GM19328 (cell line): Measurements from ENCODE around the gene TOB2.
"Not testable (repeated sequence)": the region's sequence is repeated elsewhere in the genome, so short reads cannot be mapped to it uniquely, and the experiment has no call there.

Experiments used
- ATAC-seq: cut with Tn5 transposase; IDR thresholded peaks from one replicate; pipeline ENCODE4 v1.9.1; 2021; ENCODE audit warnings: mild to moderate bottlenecking, moderate library complexity; ENCODE audit not compliant: unreplicated experiment

The TOB2 gene

GRCh38 chr22:41429951-41430332 lies 16.7 kb downstream of the TOB2 start:
- ATAC-seq = no peak

GRCh38 chr22:41429232-41429950 lies 17.2 kb downstream of the TOB2 start:
- no peak for ATAC-seq

DNA sequence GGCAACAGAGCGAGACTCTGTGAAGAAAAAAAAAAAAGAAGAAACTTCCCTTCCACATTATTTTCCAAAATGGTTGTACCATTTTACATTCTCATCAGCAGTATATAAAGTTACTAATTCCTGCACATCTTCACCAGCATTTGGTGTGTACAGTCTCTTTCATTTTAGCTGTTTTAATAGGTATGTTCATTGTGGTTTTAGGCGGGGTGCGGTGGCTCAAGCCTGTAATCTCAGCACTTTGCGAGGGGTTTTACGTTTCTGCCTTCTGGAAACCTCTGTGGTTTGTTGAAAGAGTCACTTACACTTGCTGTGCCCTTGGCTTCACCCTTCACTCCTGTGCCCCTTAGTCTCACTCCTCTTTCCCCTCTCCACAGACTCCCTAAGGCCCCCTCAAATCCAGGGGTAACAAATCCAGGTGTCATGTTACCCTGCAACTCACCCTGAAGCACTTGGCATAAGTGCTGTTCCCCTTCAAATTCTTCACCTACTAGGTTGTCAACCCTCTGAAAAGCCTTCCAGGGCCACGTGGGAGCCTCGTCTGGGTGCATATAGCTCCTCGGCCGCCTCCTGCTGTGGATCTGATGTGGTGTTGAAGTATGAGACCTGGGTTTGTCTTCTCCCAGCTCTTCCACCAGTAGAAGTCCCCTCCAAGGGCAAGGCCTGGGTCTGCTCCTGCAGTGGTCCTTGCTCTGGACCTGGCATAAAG lies 20.8 kb downstream of the TOB2 start:
- ATAC-seq = no peak

- no peak for ATAC-seq
These were observed 27.9 kb downstream of the TOB2 start for GRCh38 chr22:41418717-41419116.

- ATAC-seq = no peak
These were observed 28.8 kb downstream of the TOB2 start for GRCh38 chr22:41417622-41418390.

GRCh38 chr22:41415554-41415953 lies 31.0 kb downstream of the TOB2 start:
- ATAC-seq = no peak

DNA sequence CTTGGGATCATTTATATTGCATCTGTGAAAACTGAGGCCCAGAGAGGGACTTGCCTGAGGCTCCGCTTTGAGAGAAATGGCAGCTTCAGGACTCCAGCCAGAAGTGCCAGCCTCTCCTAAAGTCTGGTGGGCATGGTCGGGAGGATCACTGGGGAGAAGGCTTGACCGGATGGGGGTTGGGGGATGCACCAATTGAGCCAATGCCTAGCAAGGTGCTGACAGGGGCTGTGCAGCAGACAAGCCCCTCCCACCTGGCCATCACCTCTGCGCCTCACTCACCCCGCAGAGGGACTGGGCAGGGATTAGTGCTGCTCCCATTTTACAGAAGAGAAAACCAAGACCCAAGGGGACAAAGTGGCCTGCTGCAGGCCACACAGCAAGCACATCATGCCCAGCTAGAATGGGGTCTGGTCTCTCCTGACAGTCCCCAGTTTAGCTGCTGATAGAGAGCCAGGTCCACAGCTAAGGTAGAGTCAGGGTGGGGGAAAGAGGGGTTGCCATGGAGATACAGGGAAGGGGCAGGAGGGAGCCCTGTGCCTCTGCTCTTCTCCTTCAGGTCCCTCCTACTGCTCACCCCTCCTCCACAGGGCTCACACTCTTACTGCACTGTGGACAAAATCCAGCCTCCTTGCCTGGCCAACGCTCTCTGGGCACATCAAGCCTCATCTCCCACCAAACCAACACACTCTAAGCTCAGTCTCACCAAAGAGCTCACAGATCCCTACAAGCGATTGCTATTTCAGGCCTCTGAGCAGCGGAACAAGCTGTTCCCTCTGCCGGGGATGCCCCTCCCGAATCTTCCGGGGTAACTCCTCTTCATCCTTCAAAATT lies 35.4 kb downstream of the TOB2 start:
- no peak for ATAC-seq

GRCh38 chr22:41410311-41410751 lies 36.3 kb downstream of the TOB2 start:
- no peak for ATAC-seq

DNA sequence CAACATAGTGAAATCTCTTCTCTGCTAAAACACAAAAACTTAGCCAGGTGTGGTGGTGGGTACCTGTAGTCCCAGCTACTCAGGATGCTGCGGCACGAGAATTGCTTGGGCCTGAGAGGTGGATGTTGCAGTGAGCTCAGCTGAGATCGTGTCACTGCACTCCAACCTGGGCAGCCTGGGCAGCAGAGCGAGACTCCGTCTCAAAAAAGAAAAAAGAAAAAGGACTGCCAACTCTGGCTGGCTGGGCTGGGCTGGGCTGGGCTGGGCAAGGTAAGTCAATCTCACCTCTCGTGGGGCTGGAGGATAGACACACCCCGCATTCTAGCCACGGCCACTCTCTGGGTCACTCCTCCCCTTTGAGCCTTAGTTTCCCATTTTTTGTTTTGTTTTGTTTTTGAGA lies 37.9 kb downstream of the TOB2 start:
- no peak for ATAC-seq

DNA sequence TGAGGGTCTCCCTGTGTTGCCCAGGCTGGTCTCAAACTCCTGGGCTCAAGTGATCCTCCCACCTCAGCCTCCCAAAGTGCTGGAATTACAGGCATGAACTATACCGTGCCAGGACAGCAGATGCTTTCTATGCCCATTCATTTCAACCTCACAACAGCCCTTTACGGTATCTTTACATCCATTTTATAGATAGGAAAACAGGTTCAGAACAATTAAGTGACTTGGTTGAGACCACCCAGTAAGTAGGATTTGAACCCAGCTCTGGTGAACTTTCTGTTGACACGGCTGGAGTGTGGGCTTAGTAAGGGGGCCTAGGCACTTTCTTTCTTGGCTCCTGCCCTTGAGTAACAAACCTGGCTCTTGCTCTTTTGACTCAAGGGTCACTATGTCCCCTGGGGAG lies 39.2 kb downstream of the TOB2 start:
- ATAC-seq = no peak

GRCh38 chr22:41406410-41406809 lies 40.2 kb downstream of the TOB2 start:
- no peak for ATAC-seq

- ATAC-seq = no peak
These were observed 41.0 kb downstream of the TOB2 start for GRCh38 chr22:41405588-41405987.

DNA sequence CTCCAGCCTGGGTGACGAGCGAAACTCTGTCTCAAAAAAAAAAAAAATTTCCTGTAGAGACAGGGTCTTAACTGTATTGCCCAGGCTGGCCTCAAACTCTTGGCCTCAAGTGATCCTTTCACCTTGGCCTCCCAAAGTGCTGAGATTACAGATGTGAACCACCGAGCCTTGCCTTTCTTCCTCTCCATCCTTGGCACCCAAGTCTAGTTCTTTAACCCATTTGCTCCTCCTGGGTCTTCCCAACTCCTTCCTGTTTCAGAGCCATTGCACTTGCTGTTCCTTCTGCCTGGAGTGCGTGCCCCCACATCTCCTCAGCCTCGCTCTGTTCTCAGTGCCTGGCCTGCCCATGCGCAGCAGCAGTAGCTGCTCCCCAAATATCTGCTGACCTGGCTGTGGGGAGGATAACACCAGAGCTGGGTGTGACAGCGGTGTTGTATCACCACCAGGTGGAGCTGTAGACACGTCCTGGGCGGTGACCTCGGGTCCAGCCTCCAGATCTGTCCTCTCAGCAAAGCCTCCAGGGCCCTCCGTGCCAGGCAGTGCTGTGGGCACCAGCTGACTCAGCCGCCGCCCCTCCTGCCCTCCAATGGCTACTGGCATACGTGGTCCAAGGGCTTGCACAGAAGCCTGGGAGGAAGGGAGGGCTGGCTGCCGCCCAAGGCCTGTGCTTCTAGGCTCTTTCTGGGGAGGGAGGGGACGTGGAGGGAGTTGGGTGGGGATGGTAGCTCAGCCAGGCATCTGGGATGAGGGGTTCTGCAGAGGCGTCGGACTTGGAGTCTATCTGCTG lies 42.9 kb downstream of the TOB2 start:
- peak; percentile 67 for ATAC-seq

DNA sequence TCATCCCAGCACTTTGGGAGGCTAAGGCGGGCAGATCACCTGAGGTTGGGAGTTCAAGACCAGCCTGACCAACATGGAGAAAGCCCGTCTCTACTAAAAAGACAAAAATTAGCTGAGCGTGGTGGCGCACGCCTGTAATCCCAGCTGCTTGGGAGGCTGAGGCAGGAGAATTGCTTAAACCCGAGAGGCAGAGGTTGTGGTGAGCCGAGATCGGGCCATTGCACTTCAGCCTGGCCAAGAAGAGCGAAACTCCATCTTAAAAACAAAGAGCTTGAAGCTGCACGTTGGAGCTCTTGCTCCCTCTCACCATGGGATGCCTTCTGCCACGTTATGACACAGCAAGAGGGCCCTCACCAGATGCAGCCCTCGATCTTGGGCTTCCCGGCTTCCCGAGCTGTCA lies 43.8 kb downstream of the TOB2 start:
- ATAC-seq = not testable (repeated sequence)

DNA sequence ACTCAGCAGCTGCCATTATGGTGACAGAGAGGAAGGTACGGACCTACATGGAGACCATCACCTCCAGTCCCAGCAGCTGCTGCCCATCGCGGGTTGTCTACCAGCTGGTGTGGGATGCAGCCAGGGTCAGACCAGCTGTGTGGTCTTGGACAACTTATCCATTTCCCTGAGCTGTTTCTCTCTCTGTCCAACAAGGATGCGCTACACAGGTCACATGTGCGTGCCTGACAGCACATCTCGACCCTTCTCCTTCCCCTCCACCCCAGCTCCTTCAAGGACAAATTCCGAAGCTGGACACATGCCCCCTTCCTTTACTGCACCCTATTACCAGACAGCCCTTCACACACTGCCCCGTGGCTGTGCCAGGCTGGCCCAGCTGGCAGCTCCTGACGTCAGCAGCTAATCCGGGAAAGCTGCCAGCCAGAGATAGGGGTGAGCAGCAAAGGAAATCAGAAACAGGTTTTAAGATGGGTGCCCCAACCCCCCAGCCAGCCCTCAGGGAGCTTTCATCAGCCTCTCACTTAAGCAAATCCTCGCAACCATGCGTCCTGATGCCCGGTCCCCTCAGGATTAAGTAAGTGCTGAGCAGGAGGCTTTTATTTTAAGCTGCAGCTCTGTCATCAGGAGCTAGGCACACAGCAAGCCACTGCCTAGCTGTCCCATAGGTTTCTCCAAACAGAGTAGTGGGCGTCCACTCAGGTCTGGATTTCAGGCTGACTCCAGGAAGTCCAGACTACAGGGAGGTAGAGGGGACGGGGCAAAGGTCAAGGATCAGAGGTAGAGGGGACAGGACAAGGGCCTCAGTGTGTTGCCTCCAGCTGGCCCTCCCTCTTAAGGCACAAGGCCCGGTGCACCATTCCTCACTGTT lies 44.6 kb downstream of the TOB2 start:
- ATAC-seq = no peak

DNA sequence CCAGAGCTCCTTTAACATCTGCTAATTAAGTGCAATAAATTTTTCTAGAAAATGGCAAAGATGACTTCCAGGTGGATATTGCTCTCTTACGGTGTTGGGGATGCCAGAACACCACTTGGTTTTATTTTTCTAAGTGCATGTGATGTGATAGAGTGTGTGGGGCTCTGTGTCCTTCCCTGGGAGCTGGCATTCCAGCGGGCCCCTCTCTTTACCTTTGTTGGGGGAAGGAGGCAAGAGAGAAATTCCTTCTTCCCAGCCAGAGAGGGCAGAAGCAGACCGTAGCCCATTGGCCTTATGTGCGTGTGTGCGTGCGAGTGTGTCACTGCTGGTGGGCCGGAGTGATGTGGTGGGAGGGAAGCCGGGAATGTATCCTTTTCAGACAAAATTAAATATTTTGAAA lies 47.7 kb downstream of the TOB2 start:
- ATAC-seq = no peak

GRCh38 chr22:41397143-41397811 lies 49.3 kb downstream of the TOB2 start:
- no peak for ATAC-seq

DNA sequence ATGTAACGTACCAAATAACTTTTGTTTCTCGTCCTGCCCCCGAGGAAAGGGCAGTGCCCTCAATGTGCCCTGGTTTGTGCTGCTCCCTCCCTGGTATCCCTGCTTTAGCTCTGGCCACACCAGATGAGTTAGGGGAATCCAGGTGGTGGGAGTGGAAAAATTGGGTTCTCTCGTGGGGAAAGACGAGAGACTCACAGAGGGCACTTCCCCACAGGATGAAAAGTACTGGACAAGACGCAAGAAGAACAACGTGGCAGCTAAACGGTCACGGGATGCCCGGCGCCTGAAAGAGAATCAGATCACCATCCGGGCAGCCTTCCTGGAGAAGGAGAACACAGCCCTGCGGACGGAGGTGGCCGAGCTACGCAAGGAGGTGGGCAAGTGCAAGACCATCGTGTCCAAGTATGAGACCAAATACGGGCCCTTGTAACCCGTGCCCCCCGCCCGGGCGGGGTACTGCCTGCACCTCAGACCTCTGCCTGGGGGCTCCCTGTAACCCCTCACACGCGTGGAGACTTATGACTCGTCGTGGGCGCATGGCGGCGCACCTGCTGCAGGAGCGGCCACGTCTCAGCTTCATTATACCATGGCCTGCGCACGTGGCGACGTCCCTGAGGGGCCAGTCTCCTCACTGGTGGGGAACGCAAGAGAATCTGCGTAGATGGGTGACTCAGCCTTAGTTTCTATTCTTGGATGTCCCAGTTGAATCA lies 50.9 kb downstream of the TOB2 start:
- no peak for ATAC-seq
